ENCODE data around the gene BCL2L14.
A peak's percentile ranks its signal among the peaks of the same experiment; 100 is the strongest.

The BCL2L14 gene

GRCh38 chr12:12079291-12079690 lies 8.6 kb downstream of the BCL2L14 start:
- no peak for DNase-seq (ENCODE audit: low read depth)

GRCh38 chr12:12081836-12082497 lies 11.2 kb downstream of the BCL2L14 start:
- peak; percentile 29 for TF ChIP-seq CTCF (IDR thresholded peaks at IDR 0.05; ENCODE audit: low read depth, low read length, missing control alignments)
- no peak overlapping the region for H3K4me3 ChIP-seq (ENCODE audit: low read depth, low read length)
- no peak for DNase-seq (ENCODE audit: low read depth)

More at GRCh38 chr12:12079291-12079690, 8.6 kb downstream of the BCL2L14 start:
- TF ChIP-seq CTCF (IDR thresholded peaks at IDR 0.05; ENCODE audit: low read depth, low read length, missing control alignments): no peak
- no peak overlapping the region for H3K4me3 ChIP-seq (ENCODE audit: low read depth, low read length)

GRCh38 chr12:12083688-12084087 lies 12.9 kb downstream of the BCL2L14 start:
- H3K4me3 ChIP-seq (ENCODE audit: low read depth, low read length): no peak overlapping the region
- TF ChIP-seq CTCF (IDR thresholded peaks at IDR 0.05; ENCODE audit: low read depth, low read length, missing control alignments): no peak
- DNase-seq (ENCODE audit: low read depth): no peak

- H3K4me3 ChIP-seq (ENCODE audit: low read depth, low read length): no peak overlapping the region
- no peak for DNase-seq (ENCODE audit: low read depth)
- no peak for TF ChIP-seq CTCF (IDR thresholded peaks at IDR 0.05; ENCODE audit: low read depth, low read length, missing control alignments)
Observed at GRCh38 chr12:12086362-12086761, 15.6 kb downstream of the BCL2L14 start.

GRCh38 chr12:12086973-12087692 lies 16.4 kb downstream of the BCL2L14 start:
- H3K4me3 ChIP-seq (ENCODE audit: low read depth, low read length): no peak overlapping the region
- no peak for TF ChIP-seq CTCF (IDR thresholded peaks at IDR 0.05; ENCODE audit: low read depth, low read length, missing control alignments)
- no peak for DNase-seq (ENCODE audit: low read depth)

GRCh38 chr12:12087693-12088034 lies 16.9 kb downstream of the BCL2L14 start:
- H3K4me3 ChIP-seq (ENCODE audit: low read depth, low read length): no peak overlapping the region
- TF ChIP-seq CTCF (IDR thresholded peaks at IDR 0.05; ENCODE audit: low read depth, low read length, missing control alignments): no peak
- no peak for DNase-seq (ENCODE audit: low read depth)

- H3K4me3 ChIP-seq (ENCODE audit: low read depth, low read length): no peak overlapping the region
- no peak for DNase-seq (ENCODE audit: low read depth)
- no peak for TF ChIP-seq CTCF (IDR thresholded peaks at IDR 0.05; ENCODE audit: low read depth, low read length, missing control alignments)
Observed at GRCh38 chr12:12088147-12088546, 17.4 kb downstream of the BCL2L14 start.
